Spleen (tissue), 7 donors: ENCODE results near the gene RAD51B.

Experiments
- POLR2A ChIP-seq, 3 donors: fragments of 450-650 bp; IDR thresholded peaks; one replicate each; pipeline ENCODE4 v1.5.1; 2017; ENCODE audit warnings: antibody characterized with exemption in 3 of 3, mild to moderate bottlenecking in 1 of 3
- POLR2AphosphoS5 ChIP-seq, 3 donors: sonication (generic); formaldehyde crosslinking; IDR thresholded peaks; one replicate each; pipeline ENCODE4 v1.5.1; 2017; ENCODE audit warnings: antibody characterized with exemption in 3 of 3
- TF ChIP-seq, protein P1 (sequence below), 11 experiments: fragments of 200-600 bp in 7 of 11; fragments of 450-650 bp in 4 of 11; sonication (generic) in 4 of 11; IDR thresholded peaks in 8 of 11; conservative IDR thresholded peaks in 3 of 11; 1 replicate in 7 of 11; 2 replicates in 4 of 11; pipeline versions ENCODE4 v1.4.0 to v1.8.0; 2016 to 2021; ENCODE audit warnings: antibody characterized with exemption in 11 of 11, inconsistent platforms in 4 of 11, mild to moderate bottlenecking in 1 of 11
- donor health status: DM: no; HTN: no; CAD: no; lungs with moderate emphysema.
- donor health status: DM: no; HTN: no; CAD: no.
- donor health status: DM: no; HTN: no; CAD: no.

DNA sequence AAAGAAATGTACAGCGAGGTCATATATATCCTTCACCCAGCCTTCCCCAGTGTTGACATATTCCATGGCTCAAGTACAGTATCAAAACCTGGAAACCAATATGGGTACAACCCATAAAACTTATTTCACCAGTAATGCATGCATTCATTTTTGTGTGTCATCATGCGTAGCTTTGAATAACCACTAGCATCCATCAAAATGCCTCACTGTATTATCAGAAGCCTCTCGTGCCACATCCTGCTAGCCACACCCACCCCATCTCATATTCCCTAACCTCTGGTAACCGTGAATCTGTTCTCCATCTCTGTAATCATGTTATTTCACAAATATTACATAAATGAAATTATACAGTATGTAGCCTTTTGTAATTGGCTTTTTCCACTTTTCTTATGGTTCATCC is 314.3 kb downstream of the RAD51B start:
- TF ChIP-seq, protein P1, sequence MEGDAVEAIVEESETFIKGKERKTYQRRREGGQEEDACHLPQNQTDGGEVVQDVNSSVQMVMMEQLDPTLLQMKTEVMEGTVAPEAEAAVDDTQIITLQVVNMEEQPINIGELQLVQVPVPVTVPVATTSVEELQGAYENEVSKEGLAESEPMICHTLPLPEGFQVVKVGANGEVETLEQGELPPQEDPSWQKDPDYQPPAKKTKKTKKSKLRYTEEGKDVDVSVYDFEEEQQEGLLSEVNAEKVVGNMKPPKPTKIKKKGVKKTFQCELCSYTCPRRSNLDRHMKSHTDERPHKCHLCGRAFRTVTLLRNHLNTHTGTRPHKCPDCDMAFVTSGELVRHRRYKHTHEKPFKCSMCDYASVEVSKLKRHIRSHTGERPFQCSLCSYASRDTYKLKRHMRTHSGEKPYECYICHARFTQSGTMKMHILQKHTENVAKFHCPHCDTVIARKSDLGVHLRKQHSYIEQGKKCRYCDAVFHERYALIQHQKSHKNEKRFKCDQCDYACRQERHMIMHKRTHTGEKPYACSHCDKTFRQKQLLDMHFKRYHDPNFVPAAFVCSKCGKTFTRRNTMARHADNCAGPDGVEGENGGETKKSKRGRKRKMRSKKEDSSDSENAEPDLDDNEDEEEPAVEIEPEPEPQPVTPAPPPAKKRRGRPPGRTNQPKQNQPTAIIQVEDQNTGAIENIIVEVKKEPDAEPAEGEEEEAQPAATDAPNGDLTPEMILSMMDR (IDR thresholded peaks at IDR 0.05 in 8 of 11, conservative IDR thresholded peaks at IDR 0.05 in 3 of 11) = no peak
- TF ChIP-seq POLR2A (IDR thresholded peaks at IDR 0.05) (no peak), POLR2AphosphoS5 (IDR thresholded peaks at IDR 0.05) (no peak)
